ENCODE data around the gene COL21A1. TPM values are rescaled to one million over a fixed set of nuclear protein-coding genes. Genes with fewer than 3 reads are reported as not detected.
A peak's percentile ranks its signal among the peaks of the same experiment; 100 is the strongest.

The COL21A1 gene
- total and polyA plus RNA-seq, 2 of the 13 experiments (the other 11 are each of a cell fraction or from before 2014, with no cell fraction given) = 0.13 TPM; not detected in 1

GRCh38 chr6:56176741-56177140, 70.6 kb downstream of the COL21A1 start:
- Histone ChIP-seq H3K27ac (ENCODE audit: extremely low read length, insufficient read depth, low read length) (no peak overlapping the region), H3K4me2 (ENCODE audit: low read depth, low read length) (no peak overlapping the region), H4K20me1 (ENCODE audit: insufficient read depth, low read length) (no peaks in the 10 kb centered on the region), H2AFZ (ENCODE audit: low read length) (no peak overlapping the region), H3K27me3 (ENCODE audit: control insufficient read depth in 1 of 2, insufficient read depth in 2 of 2, low read length in 2 of 2) (no peaks in the 10 kb centered on the region), H3K9me3 (ENCODE audit: low read length) (peaks cover 34% of the 10 kb centered on the region), H3K4me3 (replicated peaks in 1 of 3; ENCODE audit: insufficient read depth in 1 of 3, low read depth in 2 of 3, low read length in 3 of 3) (no peak overlapping the region), H3K4me1 (ENCODE audit: insufficient read depth, low read length) (no peaks in the 10 kb centered on the region), H3K9ac (ENCODE audit: insufficient read depth, low read depth, low read length) (no peak overlapping the region), H3K36me3 (replicated peaks in 1 of 2; ENCODE audit: control insufficient read depth in 1 of 2, insufficient read depth in 2 of 2, low read length in 2 of 2) (no peaks in the 10 kb centered on the region), H3K79me2 (ENCODE audit: insufficient read depth, low read length) (no peaks in the 10 kb centered on the region)
- FAIRE-seq (no peak), DNase-seq (ENCODE audit: low spot score) (no peak), ATAC-seq (no peak)
- CTCF ChIA-PET (ENCODE audit: low intra/inter-chr PET ratio, low total read pairs) = no interaction called here
- no TSS peak for BruUV-seq (replicated peaks)
- intact Hi-C loops (cut with micrococcal nuclease; ENCODE audit: unreplicated experiment) = no loop called here
- POLR2A ChIA-PET = no interaction called here
- in situ Hi-C loops (cut with HindIII; ENCODE audit: extremely low pct_ligation_motif_present, low pct_unique_long_range_greater_than_20kb) = no loop called here
- TF ChIP-seq MXI1 (IDR thresholded peaks at IDR 0.05; ENCODE audit: borderline replicate concordance, low read depth, low read length) = no peak
- TF ChIP-seq HNRNPK (IDR thresholded peaks at IDR 0.05; ENCODE audit: low read depth, low read length, poor library complexity, severe bottlenecking) = peak; percentile 62
- TF ChIP-seq ZSCAN9 (CRISPR knock-in tag; IDR thresholded peaks at IDR 0.05; ENCODE audit: borderline replicate concordance) = no peak
- TF ChIP-seq TRIM24 (CRISPR knock-in tag; IDR thresholded peaks at IDR 0.05) = no peak
- no peak for TF ChIP-seq ZNF558 (CRISPR knock-in tag; IDR thresholded peaks at IDR 0.05; ENCODE audit: borderline replicate concordance)
- no peak for TF ChIP-seq KAT8 (CRISPR knock-in tag; IDR thresholded peaks at IDR 0.05)
- no peak for TF ChIP-seq CHCHD3 (CRISPR knock-in tag; IDR thresholded peaks at IDR 0.05)

- Histone ChIP-seq H3K9ac (ENCODE audit: insufficient read depth, low read depth, low read length) (no peak overlapping the region), H3K4me2 (ENCODE audit: low read depth, low read length) (no peak overlapping the region), H3K79me2 (ENCODE audit: insufficient read depth, low read length) (no peaks in the 10 kb centered on the region), H3K36me3 (replicated peaks in 1 of 2; ENCODE audit: control insufficient read depth in 1 of 2, insufficient read depth in 2 of 2, low read length in 2 of 2) (no peaks in the 10 kb centered on the region), H3K4me3 (replicated peaks in 1 of 3; ENCODE audit: insufficient read depth in 1 of 3, low read depth in 2 of 3, low read length in 3 of 3) (no peak overlapping the region), H4K20me1 (ENCODE audit: insufficient read depth, low read length) (no peaks in the 10 kb centered on the region), H3K9me3 (ENCODE audit: low read length) (peaks cover 41% of the 10 kb centered on the region), H3K27ac (ENCODE audit: extremely low read length, insufficient read depth, low read length) (no peak overlapping the region), H2AFZ (ENCODE audit: low read length) (no peak overlapping the region), H3K4me1 (ENCODE audit: insufficient read depth, low read length) (no peaks in the 10 kb centered on the region), H3K27me3 (ENCODE audit: control insufficient read depth in 1 of 2, insufficient read depth in 2 of 2, low read length in 2 of 2) (no peaks in the 10 kb centered on the region; a peak in 1 of 5 replicates)
- WGBS (ENCODE audit: low lambda C conversion rate) = 13% methylated on average over 1 of the region's 1 CpG
- TF ChIP-seq MLXIP (CRISPR knock-in tag; IDR thresholded peaks at IDR 0.05; ENCODE audit: borderline replicate concordance) (no peak), ZNF354B (CRISPR knock-in tag; IDR thresholded peaks at IDR 0.05) (no peak), DNMT1 (CRISPR knock-in tag; IDR thresholded peaks at IDR 0.05) (no peak)
- BruUV-seq (replicated peaks) = no TSS peak
- ChIA-PET CTCF (ENCODE audit: low intra/inter-chr PET ratio, low total read pairs) (no interaction called here), POLR2A (no interaction called here)
- intact Hi-C loops (cut with micrococcal nuclease; ENCODE audit: unreplicated experiment) (no loop called here), in situ Hi-C loops (cut with HindIII; ENCODE audit: extremely low pct_ligation_motif_present, low pct_unique_long_range_greater_than_20kb) (no loop called here)
- DNase-seq (ENCODE audit: low spot score) (no peak), FAIRE-seq (no peak), ATAC-seq (no peak)
These were observed 74.2 kb downstream of the COL21A1 start for GRCh38 chr6:56173228-56173627.

All from HepG2 (cell line).